ENCODE data around the gene SLC22A6.

SLC22A6 gene

DNA sequence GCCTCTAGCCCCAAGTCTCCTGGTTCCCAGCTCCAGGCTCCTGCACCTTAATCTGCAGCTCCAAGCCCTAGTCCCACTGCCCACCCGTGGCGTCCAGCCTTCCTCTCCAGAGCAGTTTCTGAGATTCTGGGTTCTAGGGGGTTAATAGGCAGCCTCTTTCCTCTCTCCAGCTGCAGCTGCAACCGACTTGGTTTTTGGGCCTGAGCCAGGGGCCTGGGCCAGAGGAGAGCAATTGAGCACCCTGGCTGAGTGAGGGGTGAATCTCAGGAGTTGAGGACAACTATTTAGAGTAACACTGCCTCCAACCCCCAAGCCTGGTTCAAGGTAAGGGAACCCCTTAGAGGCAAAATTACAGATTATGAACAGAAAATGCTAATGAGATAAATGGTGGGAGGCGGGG is 54.6 kb downstream of the SLC22A6 start:
- DNase-seq, result no peak

DNA sequence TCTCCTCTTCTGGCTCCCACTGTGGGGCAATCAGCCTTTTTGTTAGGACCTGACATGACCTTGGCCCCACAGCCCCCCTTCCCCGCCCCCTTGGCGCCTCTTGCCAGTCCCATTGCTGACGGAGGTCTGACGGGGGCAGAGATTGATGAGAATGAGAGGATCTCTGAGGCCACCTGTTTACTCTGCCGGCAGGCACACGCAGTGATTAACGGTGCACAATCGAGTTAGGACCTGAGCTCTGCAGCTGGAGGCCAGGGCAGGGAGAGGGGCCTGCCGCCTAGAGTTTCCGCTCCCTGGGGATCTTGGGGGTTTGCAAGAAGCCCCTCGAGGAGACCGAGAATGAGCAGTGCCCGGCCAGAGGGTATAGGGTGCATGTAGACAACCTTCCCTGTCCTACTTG is 56.8 kb downstream of the SLC22A6 start:
- no peak for DNase-seq

DNA sequence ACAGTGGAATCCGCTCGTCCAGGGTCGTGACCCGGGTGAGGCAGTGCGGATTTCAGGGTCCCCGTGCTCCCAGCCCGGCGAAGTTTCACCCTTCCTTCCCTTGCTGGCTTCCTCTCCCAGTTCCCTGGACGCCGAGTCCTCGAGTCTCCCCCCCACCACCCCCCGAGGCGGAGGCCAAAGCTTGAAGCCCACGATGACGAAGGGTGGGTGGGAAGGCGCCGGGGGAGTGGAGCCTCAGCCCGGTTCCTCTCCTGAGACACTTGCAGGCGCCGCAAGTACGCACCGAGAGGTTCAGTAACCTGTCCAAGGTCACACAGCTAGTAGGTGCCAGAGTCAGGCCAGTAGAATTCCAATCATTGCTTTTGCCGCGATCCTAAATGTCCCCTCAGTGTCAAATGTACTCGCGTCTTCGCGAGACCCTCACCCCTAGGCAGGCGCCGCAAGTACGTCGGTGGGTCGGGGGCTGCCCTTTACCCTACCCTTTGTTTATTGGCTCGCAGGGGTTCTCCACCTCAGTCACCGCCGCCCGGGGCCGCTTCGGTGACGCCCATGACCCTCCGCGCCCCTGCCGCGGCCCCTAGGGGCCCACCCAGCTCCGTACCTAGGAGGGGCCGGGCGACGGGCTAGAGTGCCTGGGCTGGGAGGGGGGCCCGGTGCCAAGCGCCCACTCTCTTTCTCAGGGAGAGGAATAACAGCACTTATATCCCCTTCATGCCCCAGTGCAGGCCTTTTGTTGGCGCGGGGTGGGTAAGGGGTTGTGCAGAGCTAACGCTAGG is 57.9 kb downstream of the SLC22A6 start:
- no peak for DNase-seq
